GM21529 (cell line): Measurements from ENCODE around the gene CDH23.

Experiments
- ATAC-seq: cut with Tn5 transposase; IDR thresholded peaks from one replicate; pipeline ENCODE4 v1.9.1; 2021; ENCODE audit not compliant: unreplicated experiment

Gene CDH23

GRCh38 chr10:71695502-71696476, 299.1 kb downstream of the CDH23 start:
- ATAC-seq, result no peak

DNA sequence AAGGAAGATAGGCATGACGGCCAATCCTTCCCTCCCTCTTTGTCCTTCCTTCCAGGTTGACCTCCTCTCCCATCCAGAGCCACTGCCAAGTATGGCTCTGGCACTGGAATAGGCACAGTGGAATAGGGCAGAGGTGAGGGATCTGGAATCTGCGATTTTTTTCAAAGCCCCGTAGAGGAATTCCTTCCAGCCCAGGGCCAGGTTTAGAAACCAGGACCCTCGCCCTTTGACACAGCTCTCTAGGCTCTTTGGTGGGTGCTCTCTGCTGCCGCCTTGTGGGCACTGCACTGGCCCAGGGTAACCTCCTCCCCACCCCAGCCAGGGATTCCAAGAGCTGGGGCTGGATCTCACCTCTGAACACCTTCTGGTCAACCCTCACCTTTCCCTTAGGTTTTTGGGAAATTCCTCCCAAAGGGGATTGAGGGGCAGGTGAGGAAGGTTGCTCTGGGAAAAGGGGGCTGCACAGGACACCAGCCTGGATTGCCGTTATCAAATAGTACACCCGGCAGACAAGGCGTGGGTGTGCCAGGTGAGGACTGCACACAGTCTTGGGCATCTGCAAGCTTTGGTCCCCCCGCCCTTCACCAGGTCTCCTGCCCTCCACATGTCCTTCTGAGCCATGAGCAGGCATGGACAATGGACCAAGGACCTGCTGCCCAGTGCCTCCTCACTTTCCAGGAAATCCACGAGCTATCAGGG, 300.1 kb downstream of the CDH23 start:
- no peak for ATAC-seq

DNA sequence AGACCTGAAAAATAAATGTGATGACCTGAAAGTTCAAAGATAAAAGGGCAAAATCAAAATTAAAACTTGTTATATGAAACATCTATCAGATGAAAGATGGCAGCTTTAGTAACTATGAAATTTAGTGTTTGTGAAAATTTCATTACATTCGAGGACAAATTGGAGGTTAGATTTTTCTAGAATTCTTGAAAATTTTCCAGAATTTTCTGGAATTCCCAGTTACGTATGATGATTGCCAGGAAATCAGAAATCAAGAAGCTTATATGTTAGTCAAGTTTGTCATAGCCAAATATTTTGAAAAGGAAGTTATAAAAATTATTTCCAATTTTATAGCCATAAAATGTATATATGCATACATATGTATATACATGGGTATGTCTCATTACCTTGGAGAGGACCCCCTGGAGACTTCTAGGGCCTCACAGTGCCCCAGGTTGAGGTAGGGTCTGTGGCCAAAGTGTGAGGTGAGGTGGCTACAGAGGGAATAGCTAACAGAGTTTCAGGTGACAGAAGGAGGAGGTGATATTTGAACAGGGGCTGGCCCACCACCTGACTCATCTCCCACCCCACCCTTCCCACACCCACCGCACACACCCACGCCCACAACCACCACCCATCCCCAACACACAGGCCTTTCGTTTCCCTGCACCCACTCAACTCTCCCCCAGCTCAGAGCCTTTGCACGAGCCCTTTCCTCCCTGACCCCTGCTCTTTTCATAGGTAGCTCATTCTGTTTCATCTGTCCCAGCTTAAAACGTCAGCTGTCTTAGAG, 301.4 kb downstream of the CDH23 start:
- ATAC-seq, result no peak

- ATAC-seq, result no peak
These were observed 302.0 kb downstream of the CDH23 start for GRCh38 chr10:71698737-71699136.

- no peak for ATAC-seq
These were observed 304.1 kb downstream of the CDH23 start for GRCh38 chr10:71700731-71701368.

DNA sequence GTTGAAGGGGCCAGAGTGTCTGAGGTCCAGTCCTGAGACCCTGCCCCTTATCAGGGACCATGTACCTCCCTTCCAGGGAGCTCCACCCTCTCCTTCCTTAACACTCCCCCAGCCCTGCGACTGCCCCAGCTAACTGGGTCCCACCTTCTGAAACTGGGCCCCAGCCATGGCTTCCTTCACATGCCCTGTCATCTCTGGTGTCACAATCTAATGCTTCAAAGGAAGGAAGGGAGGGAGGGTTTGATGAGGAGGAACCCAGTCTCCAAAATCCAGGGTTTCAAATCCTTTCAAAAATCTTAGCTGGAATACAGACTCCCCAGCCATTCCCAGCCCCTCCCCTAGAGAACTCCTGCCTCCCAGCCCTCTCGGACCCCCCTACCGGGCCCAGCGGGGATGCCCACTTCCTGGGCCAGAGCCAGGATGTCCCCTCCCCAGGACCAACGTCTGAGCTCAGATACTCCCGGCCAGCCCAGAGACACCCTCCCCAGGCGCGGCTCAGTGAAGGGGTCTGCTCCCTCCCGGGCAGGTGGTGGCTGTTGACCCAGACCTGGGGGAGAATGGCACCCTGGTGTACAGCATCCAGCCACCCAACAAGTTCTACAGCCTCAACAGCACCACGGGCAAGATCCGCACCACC, 304.9 kb downstream of the CDH23 start:
- no peak for ATAC-seq

DNA sequence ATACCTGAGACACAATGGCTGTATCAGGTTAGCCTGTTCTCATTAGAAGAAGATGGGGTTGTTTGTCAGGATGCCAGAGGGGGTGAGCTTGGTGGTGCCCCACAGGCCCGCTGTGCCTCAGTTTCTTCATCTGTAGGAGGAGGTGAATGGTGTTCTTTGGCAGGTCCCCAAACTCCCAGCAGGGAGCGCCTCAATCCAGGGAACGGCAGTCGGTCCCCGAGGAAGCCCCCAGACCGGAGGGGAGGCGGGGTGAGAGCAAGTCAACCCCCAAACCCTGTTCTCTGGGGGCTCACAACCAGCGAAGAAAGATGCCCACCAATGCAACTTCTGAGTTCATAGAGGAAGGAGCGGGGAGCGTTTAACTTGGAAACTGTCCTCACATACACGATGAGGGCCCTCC, 306.9 kb downstream of the CDH23 start:
- no peak for ATAC-seq

DNA sequence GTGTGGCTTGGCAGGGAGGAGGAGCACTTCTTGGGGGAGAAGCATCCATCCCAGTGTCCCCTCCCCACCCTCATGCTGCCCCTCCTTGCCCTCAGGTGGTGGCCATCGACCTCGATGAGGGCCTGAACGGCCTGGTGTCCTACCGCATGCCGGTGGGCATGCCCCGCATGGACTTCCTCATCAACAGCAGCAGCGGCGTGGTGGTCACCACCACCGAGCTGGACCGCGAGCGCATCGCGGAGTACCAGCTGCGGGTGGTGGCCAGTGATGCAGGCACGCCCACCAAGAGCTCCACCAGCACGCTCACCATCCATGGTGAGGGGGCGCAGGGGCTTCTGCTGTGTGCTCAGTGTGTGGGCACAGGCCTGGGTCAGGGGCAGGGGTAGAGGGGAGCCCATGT, 308.1 kb downstream of the CDH23 start:
- no peak for ATAC-seq

DNA sequence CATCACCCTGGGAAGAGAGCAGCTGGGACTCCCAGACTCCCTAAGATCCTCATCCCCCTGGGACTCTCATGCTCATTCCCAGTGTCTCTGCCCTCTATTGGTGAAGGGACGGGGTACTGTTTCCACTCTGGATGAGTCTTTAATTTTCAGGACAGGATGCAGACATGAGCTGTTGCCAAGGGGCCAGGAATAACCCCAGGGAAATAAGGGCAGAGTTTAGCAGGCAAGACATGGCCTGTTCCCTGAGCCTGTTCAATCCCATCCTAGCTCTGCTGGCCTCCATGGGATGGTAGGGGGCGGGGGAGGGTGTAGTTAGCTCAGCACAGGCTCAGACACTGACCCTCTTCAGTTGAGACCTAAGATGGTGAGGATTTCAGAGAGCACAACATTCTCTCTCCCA, 308.9 kb downstream of the CDH23 start:
- no peak for ATAC-seq

DNA sequence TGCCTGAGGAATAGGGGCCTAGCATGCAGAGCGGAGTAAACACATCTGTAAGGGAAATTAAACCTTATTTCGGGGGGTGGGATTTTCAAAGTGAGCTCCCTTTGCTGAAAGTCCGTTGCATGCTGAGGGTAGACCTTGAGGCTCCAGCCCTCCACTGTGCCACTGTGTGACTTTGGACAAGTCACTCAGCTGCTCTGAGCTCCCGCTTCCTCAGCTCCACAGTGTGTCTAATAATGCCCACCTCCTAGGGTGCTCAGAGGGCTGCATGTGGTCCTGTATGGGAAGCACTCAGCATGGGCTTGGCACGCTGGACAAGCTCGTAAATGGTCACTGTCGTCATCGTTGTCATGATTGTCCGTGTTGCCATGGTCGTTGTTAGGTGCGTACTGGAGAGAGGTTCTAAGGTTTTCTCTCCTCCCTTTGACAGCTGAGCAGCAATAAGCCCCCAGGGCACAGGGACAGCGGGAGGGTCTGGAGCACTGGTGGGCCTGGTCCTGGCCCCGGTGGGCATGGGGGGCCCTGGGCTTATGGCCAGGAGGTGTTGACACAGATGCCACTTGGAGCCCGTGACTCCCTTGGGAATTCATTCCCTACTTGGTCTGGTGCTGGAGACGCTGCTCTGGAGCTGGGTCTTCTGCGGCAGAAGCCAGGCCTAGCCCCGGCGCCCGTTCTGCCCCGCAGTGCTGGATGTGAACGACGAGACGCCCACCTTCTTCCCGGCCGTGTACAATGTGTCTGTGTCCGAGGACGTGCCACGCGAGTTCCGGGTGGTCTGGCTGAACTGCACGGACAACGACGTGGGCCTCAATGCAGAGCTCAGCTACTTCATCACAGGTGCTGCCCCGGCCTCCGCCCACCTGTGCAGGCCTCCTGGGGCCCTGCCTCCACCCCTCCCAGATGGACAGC, 309.7 kb downstream of the CDH23 start:
- ATAC-seq, result no peak

- ATAC-seq, result no peak
These were observed 310.6 kb downstream of the CDH23 start for GRCh38 chr10:71707240-71707789.

GRCh38 chr10:71708301-71708703, 311.6 kb downstream of the CDH23 start:
- ATAC-seq, result no peak

DNA sequence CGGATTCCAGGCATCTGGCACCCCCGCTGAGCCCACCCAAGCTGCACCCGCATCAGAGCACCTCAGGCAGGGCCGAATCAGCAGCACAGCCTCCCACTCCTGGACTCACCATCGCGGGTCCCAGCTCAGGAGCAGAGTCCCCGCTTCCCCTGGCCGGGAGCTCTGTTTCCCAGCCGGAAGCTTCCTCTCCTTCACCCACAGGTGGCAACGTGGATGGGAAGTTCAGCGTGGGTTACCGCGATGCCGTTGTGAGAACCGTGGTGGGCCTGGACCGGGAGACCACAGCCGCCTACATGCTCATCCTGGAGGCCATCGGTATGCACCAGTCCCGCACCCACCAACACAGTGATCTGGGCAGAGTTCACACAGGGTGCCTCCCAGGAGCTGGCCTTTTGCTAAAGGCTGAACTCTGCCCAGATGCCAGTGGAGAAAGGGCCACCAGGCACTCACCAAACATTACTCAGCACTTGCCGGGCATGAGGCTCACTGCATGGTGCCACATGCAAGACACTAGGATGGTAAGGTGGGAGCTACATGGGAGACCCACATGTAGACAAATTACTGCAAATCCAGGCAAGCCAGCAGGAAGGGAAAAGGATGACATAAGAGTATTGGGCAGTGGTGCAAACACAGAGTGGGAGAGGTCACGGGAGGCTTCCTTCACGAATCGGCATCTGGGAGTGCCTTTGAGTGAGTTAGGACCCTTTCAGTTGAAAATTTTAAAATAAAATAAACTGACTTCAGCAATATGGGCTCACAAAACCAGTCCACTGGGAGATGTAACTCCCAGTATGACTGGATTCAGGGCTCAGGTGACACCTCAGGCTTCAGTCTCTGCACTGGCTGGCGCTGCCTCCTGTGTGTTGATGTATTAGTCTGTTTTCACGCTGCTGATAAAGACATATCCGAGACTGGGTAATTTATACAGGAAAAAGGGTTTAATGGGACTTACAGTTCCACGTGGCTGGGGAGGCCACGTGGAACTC, 312.5 kb downstream of the CDH23 start:
- ATAC-seq, result no peak

- ATAC-seq, result no peak
These were observed 313.8 kb downstream of the CDH23 start for GRCh38 chr10:71710519-71710918.

DNA sequence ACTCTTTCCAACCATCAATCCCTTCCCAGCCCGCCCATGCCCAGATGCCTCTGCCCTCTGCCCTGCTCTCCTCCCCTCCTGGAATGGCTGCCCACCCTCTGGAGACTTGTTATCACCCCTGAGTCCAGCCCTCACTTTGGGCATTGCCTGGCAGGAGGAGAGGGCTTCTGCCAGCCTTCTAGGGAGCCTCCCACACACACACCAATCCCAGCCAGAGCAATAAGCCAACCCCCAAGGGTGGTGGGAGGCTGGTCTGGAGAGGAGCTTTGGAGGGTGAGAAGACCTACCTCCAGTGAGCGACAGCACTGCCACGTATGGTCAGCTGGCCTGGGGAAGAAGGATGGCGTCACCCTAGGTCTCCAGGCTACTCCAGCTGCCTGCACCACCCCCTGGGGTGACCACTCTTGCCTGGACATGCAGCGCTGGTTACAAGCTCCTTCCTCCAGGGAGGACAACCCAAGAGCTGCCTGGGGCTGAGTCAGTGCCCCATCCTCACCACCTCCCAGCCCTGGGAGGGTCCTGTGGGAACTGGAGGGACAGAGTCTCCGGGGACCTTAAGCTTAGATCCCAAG, 314.4 kb downstream of the CDH23 start:
- no peak for ATAC-seq

- no peak for ATAC-seq
These were observed 315.4 kb downstream of the CDH23 start for GRCh38 chr10:71712170-71712569.

GRCh38 chr10:71712572-71713134, 315.9 kb downstream of the CDH23 start:
- ATAC-seq, result no peak
